ENCODE data around the gene HYOU1.

DNA sequence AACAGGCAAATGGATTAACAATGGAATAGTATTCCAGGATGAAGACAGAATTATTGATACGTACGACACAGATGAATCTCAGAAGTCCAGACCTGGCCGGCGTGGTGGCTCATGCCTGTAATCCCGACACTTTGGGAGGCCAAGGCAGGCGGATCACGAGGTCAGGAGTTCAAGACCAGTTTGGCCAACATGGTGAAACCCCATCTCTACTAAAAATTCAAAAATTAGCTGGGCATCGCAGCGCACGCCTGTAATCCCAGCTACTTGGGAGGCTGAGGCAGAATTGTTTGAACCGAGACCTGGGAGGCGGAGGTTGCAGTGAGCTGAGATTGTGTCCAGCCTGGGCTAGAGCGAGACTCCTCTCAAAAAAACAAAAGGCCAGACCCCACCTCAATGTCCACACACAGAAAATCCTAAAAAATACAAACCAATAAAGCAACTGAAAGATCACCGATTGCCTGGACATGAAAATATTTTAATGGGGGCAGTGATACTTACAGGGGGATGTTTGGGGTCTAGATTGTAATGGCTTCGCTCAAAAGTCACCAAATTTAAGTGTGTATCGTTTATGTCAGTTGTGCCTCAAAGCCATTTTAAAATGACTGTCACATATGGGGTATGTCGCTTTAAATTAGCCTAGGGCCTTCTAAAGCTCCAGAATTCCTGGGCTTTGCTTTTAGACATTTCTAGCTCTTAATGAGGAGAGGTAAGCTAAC lies 42.6 kb downstream of the HYOU1 start:
- TF ChIP-seq, protein P1, sequence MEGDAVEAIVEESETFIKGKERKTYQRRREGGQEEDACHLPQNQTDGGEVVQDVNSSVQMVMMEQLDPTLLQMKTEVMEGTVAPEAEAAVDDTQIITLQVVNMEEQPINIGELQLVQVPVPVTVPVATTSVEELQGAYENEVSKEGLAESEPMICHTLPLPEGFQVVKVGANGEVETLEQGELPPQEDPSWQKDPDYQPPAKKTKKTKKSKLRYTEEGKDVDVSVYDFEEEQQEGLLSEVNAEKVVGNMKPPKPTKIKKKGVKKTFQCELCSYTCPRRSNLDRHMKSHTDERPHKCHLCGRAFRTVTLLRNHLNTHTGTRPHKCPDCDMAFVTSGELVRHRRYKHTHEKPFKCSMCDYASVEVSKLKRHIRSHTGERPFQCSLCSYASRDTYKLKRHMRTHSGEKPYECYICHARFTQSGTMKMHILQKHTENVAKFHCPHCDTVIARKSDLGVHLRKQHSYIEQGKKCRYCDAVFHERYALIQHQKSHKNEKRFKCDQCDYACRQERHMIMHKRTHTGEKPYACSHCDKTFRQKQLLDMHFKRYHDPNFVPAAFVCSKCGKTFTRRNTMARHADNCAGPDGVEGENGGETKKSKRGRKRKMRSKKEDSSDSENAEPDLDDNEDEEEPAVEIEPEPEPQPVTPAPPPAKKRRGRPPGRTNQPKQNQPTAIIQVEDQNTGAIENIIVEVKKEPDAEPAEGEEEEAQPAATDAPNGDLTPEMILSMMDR (IDR thresholded peaks at IDR 0.05; ENCODE audit: low read length), result no peak
- TF ChIP-seq EZH2 (IDR thresholded peaks at IDR 0.05; ENCODE audit: borderline replicate concordance, low read length), result no peak

All from OCI-LY1 (cell line).